Stimulated activated CD8-positive, alpha-beta memory T cell treated with anti-CD3 and anti-CD28 coated beads, Interleukin-12 subunit alpha, Interleukin-12 subunit beta, amount 100 ng/mL, for 1 hour (primary cell): Measurements from ENCODE around the gene HPX.

ENCODE experiments used
- DNase-seq: peaks from one replicate; pipeline ENCODE4 v3.0.0-alpha.2; 2020; ENCODE audit warnings: low read depth

Gene HPX

GRCh38 chr11:6459099-6459450 lies 18.3 kb upstream of the HPX start:
- no peak for DNase-seq

GRCh38 chr11:6458352-6459098 lies 17.7 kb upstream of the HPX start:
- DNase-seq: no peak

DNA sequence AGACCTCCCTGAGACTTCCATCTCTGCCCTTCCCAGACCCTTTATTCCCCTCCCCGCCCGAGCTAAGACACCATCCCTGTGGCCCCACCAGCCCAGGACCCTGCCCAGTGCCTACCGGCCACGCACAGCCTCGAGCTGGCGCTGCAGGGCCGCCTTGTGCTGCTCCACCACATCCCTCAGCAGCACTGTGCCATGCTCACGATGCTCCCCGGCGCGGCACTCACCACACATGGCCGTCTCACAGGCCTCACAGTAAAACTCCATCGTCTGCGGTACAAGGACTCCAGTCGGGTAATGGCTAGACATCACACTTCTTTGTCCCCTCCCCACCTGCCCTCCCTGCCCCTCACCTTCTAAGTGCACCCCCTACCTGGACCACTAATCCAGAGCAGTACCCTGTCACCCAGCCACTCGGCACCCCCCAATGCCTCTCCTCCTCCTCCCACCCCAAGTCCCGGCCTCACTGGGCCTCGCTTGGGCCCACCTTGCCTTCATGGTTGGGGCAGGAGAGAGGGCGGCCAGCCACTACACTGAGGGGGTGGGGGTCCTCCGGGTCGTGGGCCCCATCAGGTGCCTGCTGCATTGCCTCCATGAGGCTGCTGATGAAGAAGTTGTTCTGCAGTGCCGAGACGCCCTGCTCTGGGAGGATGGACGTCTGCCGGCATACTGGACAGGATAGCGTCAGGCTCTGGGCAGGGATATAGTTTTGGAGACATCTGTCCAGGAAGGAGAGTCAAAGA lies 17.0 kb upstream of the HPX start:
- DNase-seq: no peak

GRCh38 chr11:6456361-6457073 lies 15.7 kb upstream of the HPX start:
- DNase-seq: no peak

- DNase-seq: no peak
Observed at GRCh38 chr11:6455070-6455469, 14.3 kb upstream of the HPX start.

- no peak for DNase-seq
Observed at GRCh38 chr11:6453152-6453551, 12.4 kb upstream of the HPX start.

- no peak for DNase-seq
Observed at GRCh38 chr11:6452219-6452618, 11.4 kb upstream of the HPX start.

DNA sequence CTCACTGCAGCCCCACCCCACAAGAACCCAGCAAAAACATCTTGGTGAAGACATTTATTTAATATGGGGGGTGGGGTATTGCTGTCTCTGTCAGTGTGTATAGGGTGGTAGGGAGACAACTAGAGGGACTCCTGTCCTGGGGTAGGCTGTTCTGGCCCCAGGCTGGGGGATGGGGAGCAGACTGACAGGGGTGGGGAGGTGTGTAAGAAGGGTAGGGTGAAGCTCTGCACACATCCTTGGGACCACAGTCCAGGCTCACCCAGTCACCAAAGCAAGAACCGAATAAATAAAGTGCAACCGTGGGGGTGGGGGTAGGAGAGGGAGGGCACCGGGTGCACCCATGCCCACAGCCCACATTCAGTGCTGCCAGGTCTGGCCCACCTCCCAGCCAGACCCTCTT lies 7.8 kb upstream of the HPX start:
- no peak for DNase-seq

GRCh38 chr11:6443269-6444003 lies 2.6 kb upstream of the HPX start:
- peak; percentile 28 for DNase-seq

DNA sequence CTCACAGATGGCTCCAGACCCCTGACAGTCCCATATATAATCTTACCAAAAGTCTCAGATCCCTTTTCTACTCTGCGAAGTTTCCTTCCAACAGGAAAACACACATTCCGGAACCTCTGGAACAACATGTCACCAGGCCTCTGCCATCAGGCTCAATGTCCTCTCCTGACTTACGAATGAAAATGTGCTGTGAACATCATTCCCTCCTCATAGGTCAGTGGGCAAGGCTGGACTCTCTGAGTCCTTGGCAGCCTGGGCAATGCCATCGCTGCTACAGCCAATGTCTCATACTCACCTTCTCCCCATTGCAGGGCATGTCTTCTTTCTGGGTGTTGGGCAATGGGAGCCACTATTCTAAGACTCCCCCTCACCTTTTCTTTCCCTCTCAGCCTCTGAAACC lies 1.7 kb upstream of the HPX start:
- DNase-seq: no peak

DNA sequence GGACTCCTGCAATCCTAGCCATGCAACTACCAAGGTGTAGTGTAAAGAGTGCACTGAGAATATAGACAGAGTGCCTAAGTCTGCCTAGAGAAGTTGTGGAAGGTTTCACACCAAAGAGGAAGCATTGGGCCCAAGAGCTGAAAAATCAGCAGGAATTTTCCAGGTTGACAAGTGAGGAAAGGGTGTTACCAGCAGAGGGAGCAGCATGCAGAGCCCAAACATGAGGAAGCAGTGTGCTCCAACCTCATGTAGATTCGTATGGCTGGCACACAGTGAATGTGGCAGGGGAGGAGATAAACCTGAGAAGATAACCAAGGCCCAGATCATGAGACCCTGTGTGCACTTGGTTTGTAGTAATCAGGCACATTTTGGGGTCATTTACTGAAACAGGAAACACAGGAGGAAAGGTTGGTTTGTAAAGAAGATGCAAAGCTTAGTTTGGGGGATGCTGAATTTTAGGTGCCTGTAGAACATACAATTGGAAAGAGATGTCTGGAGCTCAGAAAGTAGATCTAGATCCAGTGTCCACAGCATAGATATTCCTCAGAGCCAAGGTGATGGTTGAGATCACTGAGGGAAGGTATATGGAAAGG lies 1.7 kb downstream of the HPX start:
- DNase-seq: peak; percentile 14

- no peak for DNase-seq
Observed at GRCh38 chr11:6437993-6438392, 2.8 kb downstream of the HPX start.

GRCh38 chr11:6437423-6437822 lies 3.4 kb downstream of the HPX start:
- no peak for DNase-seq

DNA sequence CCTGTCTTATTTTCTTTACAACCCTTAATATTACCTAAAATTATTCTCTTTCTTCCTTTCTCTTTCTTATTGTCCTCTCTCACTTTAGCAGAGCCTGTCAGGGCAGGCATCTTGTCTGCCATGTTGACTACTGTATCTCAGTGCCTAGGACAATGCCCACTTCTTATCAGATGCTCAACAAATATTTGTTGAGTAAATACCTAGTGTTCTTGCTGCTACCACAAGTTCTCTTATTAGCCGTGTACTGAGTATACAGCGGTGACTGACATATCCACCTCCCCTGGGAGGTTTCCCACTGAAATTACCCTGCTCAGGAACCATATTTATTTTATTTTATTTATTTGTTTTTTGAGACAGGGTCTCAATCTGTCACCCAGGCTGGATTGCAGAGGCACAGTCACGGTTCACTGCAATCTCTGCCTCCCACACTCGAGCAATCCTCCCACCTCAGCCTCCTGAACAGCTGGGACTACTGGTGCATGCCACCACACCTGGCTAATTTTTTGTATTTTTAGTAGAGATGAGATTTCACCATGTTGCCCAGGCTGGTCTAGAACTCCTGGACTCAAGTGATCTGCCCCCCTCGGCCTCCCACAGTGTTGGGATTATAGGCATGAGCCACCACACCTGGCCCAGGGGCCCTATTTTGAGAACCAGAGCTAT lies 6.7 kb downstream of the HPX start:
- DNase-seq: no peak

DNA sequence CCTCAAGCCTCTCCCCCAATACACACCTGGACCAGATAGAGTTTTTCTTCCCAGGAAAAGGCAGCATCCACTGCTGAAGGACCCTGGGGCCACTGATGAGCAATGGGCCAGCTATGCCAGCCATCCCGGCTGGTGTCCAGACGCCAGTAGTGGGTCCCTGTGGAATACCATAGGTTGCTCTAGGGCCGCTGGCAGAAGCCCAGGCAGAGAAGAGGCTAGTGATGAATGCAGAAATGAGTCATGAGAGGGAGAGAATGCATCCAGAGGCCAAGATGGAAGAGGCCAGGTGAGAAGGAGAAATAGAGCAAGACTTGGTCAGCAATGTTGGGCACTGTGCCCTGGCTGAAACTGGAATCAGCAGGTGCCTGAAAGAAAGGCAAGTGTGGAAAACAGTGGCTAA lies 8.9 kb downstream of the HPX start:
- DNase-seq: no peak

- DNase-seq: no peak
Observed at GRCh38 chr11:6427516-6427915, 13.3 kb downstream of the HPX start.

- DNase-seq: no peak
Observed at GRCh38 chr11:6420677-6421076, 20.1 kb downstream of the HPX start.

GRCh38 chr11:6419009-6419631 lies 21.7 kb downstream of the HPX start, which contains the start of gene APBB1:
TSS of gene APBB1 (minus strand) at chr11:6419094. CDS start at chr11:6411347, 7,747 bp downstream.
- DNase-seq: peak; percentile 47

DNA sequence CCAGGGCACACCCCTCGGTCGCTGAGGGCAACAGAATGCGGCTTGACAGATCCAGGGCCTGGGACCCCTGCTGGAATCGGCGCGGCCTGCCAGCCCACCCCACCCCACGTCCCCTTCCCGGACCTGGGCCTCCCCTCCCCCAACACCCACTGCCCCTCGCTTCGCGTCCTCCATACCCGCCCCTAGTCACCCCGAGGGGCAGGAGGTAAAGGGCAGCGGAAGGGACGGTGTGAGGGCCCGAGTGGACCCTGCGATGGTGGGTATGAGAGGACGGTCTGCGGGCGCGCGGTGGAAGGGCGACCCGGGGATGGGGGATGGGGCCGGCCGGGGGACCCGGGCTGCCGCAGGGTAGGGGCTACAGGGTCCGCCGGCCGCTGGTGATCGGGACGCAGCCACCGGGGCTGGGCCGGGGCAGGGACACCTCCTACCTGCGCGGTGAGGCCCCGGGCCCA lies 22.2 kb downstream of the HPX start:
- no peak for DNase-seq

DNA sequence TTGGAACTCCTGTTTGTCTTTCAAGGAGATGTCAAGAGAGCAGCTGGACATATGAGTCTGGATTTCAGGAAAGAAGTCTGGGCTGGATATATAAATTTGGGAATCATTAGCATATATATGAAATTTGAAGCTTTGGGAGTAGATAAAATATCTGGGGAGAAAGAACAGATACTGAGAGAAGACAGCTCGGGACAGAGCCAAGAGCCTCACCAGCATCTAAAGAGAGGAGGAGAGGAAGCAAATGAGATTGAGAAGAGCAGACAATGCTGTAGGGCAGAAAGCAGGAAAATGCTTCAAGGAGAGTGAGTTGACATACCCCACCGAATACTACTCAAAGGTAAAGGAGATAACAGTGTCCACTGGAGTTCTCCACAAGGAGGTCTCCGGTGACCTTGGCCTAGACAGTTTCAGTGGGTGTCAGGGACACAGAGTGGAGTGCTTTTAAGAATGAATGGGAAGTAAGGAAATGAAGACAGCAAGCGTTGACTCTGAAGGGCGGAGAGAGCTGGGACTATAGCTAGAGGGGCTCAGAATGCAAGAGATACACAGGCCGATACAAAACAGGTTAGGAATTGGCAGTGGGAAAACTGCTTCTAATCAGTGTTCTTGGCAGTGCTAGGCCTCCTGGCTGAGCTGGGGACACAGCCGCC lies 22.8 kb downstream of the HPX start:
- DNase-seq: no peak
